Activated CD4-positive, alpha-beta T cell treated with anti-CD3 and anti-CD28 coated beads, Interleukin-2, amount 50 U/mL, for 4 hours (primary cell): ENCODE measurements around the gene PROB1.
"Not testable (repeated sequence)": the region's sequence is repeated elsewhere in the genome, so short reads cannot be mapped to it uniquely, and the experiment has no call there.

Experiments used
- DNase-seq, 2 experiments: peaks; one replicate each; pipeline ENCODE4 v3.0.0-alpha.2; 2020

PROB1 gene

GRCh38 chr5:139377226-139377625 lies 17.7 kb downstream of the PROB1 start:
- no peak for DNase-seq

DNA sequence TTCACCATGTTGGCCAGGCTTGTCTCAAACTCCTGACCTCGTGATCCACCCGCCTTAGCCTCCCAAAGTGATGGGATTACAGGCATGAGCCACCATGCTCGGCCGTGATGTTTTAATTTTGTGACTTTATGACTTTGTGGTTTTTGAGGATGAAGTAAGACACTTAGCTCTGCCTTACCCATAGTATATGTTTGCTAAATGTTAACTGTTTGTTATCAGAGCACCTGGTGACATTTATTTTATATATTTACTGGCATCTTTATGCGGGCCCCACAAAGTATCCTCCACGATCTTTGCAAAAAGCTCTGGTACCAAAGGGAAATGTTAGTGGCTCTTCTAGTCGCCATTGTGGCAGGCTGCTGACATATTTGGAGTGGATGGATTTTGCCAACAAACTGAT lies 18.5 kb downstream of the PROB1 start:
- no peak for DNase-seq

DNA sequence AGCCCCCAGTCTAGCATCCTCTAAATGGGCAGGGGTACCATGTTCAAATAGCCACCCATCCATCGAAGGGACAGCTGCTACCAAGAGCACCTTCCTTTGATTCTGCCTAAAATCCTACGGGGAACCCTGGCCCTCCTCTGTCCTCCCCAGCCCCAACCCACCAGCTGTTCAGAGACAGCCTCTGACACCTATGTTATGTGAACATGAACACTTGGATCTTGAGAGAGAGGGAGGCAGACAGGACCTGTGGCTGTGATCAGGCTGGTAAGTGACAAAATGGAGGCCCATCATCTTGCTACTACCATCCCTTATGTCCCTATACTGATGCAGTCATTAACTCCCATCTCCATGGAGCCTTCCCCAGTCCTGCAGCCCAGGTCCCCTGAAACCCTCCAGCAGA lies 20.0 kb downstream of the PROB1 start:
- no peak for DNase-seq

DNA sequence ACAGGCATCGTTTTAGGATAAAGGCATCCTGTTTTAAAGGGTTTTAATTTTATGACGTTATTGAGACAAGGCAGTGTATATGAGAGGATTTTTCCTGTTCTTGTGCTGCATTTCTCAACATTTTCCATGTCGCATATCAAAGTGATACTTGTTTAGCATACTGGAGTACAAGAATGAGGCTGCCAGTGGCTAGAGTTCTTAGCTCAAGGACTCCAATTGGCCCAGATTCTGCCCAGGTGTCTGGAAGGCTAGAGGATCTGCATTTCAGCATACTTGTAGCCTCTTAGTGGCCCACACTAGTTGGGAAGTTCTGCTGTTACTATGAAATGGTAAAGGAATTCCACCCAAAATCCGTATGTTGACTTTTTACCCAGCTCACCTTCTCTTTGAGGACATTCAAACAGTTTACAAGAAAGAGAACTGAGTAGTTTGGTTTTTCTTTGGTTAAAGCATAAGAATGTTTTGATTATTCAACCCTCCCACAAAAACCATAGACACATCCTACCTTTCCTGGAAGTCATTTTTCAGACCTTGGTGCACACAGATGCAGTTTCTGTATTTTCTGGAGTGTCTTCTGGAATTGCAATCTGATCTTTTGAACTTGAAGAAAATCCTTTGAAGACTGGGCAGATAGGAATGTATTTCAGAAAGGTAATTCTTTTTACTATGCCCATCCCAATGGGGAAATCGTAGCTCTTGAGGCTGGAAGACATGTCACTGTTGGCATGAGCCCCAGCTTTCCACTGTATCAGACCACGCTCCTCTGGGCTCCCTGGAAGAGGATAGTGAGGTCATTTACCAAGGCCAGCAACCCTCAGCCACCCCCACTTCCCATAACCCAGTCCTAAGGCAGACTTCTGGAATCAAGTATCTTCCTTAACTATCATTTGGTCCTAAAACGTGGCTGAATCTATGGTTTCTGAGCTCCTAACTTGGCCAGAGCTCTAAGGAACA lies 23.1 kb downstream of the PROB1 start:
- no peak for DNase-seq

DNA sequence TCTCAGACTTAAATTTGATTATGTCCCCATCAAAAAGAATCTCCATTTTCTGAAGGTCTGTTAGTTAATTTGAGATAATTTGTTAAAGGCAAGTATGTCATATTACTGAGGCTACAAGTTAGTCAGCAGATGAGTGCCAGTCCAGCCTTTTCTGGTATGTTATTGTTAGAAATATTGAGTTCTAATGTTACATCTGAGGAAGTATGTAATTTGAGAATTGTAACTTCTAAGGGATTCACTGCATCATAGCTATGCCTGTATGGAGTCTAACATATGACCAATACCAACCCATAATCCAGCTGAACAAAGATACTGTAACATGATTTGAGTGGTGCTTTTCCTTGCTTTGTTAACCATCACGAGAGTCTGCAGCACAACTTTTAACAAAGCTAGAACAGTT lies 25.7 kb downstream of the PROB1 start:
- DNase-seq = no peak

GRCh38 chr5:139368613-139369012 lies 26.3 kb downstream of the PROB1 start:
- no peak for DNase-seq

DNA sequence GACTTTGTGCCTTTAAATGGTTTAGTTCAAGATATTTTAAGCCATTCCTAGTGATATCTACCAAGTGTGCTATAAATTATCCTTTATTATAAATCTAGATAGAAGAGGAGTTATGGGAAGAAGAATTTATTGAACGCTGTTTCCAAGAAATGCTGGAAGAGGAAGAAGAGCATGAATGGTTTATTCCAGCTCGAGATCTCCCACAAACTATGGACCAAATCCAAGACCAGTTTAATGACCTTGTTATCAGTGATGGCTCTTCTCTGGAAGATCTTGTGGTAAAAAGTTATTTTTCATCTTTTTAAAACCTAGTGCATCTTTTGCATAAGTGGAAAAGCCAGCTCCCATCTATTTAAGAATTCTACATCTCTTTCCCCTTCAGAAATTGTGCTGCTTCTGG lies 30.4 kb downstream of the PROB1 start:
- no peak for DNase-seq

DNA sequence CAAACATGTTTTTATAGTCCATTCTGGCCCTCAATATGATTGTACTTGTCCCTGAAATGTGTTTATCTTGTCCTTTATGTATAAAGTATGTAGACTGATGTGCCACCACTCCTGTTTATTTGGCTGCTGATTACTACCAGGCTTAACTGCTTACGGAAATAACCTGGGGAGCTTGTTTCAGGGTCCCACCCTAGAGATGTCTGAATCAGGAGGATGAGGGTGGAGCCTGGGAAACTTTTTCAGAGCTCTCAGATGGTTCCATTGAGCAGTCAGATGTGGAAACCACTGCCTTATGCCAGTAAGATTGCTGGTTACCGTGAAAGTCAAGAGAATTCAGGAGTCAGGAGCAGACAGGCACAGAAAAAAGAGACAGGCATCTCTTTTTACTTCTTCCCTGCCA lies 31.0 kb downstream of the PROB1 start:
- no peak for DNase-seq

GRCh38 chr5:139361835-139362429 lies 33.0 kb downstream of the PROB1 start:
- no peak for DNase-seq

GRCh38 chr5:139360384-139360783 lies 34.5 kb downstream of the PROB1 start:
- no peak for DNase-seq

DNA sequence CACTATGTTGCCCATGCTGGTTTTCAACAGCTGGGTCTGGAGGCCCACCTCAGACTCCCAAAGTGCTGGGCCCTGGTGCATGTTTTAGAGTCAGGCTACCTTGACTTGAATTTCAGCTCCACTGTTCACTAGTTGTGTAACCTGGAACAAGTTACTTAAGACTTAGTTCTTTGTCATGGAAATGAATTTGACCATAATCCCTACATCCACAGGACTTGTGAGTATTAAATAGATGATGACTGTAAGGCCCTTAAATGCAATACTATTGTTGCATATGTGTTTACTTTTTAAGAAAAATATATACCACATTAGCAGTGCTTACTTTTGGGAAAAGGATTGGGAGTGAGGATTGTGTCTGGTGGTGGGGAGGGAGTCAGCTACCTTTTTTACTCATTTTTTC lies 36.8 kb downstream of the PROB1 start:
- DNase-seq = no peak

DNA sequence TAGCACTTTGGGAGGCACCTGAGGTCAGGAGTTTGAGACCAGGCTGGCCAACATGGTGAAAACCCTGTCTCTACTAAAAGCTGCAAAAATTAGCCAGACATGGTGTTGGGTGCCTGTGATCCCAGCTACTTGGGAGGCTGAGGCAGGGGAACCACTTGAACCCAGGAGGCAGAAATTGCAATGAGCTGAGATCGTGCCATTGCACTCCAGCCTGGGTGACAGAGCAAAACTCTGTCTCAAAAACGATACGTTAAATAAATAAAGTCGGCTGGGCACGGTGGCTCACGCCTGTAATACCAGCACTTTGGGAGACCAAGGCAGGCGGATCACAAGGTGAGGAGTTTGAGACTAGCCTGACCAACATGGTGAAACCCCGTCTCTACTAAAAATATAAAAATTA lies 39.0 kb downstream of the PROB1 start:
- DNase-seq = not testable (repeated sequence)

GRCh38 chr5:139354186-139354585 lies 40.7 kb downstream of the PROB1 start:
- DNase-seq = no peak

DNA sequence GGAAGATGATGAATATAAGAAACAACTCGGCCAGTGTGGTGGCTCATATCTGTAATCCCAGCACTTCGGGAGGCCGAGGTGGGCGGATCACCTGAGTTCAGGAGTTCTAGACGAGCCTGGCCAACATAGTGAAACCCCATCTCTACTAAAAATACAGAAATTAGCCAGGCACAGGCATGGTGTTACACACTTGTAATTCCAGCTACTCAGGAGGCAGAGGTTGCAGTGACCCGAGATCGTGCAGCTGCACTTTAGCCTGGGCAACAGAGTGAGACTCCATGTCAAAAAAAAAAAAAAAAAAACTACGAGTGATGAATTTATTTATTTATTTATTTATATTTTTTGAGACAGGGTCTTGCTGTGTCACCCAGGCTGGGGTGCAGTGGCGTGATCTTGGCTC lies 47.0 kb downstream of the PROB1 start:
- DNase-seq = not testable (repeated sequence)

DNA sequence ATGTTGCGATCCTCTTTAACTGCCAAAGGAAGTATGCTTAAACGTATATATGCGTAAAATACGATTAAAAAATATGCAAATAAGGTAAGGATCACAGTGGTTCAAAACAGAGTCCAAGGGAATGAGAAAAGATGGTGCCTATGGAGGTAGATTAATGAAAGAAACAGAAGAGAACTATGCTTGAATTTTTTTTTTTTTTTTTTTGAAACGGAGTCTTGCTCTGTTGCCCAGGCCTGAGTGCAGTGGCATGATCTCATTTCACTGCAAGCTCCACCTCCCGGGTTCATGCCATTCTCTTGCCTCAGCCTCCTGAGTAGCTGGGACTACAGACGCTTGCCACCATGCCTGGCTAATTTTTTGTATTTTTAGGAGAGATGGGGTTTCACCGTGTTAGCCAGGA lies 49.5 kb downstream of the PROB1 start:
- not testable (repeated sequence) for DNase-seq

- no peak for DNase-seq
Observed at GRCh38 chr5:139344177-139344576, 50.7 kb downstream of the PROB1 start.

DNA sequence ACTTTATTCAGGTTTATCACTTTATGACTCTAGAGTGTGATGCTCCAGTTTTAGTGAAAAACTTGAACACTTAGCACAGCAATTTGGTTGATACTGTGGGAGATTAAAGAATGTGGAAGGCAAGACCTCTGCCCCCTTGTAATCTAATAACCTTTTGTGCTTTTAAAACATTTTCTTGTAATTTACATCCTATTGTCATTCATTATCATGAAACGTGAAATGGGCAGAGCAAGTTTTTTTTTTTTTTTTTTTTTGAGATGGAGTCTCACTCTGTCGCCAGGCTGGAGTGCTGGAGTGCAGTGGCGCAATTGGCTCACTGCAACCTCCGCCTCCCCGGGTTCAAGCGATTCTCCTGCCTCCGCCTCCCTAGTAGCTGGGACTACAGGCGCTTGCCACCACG lies 51.4 kb downstream of the PROB1 start:
- no peak for DNase-seq

GRCh38 chr5:139342423-139342723 lies 52.5 kb downstream of the PROB1 start:
- DNase-seq = peak; percentile 71 to 77

DNA sequence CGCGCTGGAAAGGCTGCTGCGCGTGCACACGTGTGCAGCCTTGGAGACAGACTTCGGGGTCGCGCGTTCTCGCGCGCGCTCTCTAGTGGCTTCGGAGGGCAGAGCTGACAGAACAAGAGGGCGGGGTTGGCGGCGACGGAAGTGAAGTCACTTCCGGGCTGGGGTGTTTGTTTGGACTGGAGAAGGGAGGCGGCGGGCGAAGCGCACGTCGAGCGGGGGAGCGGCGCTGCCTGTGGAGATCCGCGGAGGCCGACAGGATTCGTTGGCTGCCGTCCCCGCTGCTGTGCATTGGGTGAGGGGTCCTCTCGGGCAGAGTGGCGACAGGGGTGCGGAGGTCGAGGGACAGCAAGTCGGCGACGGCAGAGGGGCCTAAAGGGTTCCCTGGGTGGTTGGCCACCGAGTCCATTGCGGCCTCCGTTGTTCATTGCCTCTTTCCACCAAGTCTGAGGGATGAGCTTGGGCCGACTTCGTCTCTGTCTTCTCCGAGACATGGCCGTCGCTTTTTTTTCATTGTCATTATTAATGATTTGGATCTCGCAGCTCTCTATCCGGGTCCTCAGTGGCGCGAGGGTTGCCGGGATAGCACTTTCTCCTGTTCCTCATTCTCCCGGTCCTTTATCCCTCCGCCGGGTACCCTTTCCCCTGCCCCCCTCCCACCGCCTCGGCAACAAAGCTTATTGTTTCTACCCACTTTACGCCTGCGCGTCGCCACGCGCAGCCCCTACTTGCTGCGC lies 53.0 kb downstream of the PROB1 start, which contains the start of gene PAIP2:
TSS of gene PAIP2 (plus strand) at position 166 of the 734 bp plus-strand sequence. CDS start 21,931 bp downstream, outside the sequence.
- peak; percentile 96 to 97 for DNase-seq

DNA sequence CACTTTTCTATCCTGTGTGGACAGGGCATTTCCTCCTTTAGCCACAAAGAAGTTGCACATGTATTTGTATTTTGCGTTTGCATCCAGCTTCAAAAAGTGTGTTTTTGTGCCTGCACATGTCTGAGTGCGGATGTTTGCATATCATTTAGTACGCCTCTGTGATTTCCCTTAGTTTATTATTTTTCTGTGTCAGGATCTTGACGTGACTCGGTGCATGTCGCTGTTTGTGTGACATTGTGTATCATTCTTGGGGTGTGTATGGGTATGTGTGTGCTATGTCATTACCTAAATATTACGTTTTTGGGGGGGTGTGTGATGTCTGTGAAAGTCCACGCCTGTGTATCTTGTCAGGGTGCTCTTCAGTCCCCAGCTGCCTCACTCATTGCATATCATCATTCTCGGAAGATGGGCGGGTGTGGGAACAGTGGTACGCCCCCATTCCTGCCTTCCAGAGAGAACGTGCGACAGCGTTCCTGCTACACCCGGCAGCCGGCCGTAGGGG lies 53.7 kb downstream of the PROB1 start:
- no peak for DNase-seq
